ENCODE results near the gene CENPB.

DNA sequence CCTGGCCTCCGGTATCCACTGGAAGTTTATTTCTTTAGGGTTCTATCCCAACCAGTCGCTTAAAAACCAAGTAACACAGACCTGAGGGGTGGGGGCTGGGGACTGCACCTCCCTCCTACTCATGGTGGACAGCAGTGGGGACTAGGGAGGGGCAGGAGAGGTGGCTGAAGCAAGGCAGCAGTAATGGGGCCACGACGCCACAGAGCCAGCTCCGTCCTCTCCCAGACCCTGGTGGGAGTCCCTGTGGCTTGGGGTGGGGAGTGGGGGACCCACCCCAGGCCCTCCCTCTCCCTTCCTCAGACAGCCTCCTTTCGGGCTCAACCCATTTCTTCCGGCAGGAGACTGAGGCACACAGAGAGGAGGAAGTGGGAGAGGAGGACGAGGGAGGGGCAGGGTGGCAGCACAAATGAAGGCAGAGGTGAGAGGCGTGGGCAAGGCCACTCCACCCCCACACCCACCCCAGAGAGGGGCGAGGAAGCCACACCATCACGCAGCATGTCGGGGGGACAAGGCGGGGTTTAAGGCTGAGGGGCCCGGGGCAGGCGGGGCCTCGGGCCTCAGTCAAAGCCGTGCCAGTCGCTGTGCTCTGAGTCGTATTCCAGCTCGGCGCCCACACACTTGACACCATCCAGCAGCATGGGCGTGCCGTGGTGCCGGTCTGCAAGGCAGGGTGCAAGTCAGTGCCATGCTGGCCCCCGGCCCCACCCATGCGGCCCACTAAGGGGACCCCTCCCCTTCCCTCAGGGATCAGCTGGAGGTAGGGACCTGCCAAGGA lies 32.9 kb downstream of the CENPB start:
- TF ChIP-seq, protein P1, sequence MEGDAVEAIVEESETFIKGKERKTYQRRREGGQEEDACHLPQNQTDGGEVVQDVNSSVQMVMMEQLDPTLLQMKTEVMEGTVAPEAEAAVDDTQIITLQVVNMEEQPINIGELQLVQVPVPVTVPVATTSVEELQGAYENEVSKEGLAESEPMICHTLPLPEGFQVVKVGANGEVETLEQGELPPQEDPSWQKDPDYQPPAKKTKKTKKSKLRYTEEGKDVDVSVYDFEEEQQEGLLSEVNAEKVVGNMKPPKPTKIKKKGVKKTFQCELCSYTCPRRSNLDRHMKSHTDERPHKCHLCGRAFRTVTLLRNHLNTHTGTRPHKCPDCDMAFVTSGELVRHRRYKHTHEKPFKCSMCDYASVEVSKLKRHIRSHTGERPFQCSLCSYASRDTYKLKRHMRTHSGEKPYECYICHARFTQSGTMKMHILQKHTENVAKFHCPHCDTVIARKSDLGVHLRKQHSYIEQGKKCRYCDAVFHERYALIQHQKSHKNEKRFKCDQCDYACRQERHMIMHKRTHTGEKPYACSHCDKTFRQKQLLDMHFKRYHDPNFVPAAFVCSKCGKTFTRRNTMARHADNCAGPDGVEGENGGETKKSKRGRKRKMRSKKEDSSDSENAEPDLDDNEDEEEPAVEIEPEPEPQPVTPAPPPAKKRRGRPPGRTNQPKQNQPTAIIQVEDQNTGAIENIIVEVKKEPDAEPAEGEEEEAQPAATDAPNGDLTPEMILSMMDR (IDR thresholded peaks at IDR 0.05; ENCODE audit: low read depth, low read length, poor library complexity, severe bottlenecking): no peak
- no peak for TF ChIP-seq EZH2phosphoT487 (IDR thresholded peaks at IDR 0.05; ENCODE audit: borderline replicate concordance, low read length)

Measured in DOHH2 (cell line).